GM10266 (cell line): ENCODE data around the gene NEURL3.

Source experiments
- DNase-seq: peaks from one replicate; pipeline ENCODE4 v3.0.0; 2012; ENCODE audit errors: extremely low spot score
- CTCF ChIP-seq: IDR thresholded peaks from 2 replicates; pipeline ENCODE4 v1.5.1; 2012; ENCODE audit warnings: mild to moderate bottlenecking, low read depth; ENCODE audit not compliant: control insufficient read depth, insufficient read depth; ENCODE audit errors: missing control alignments

Gene NEURL3

DNA sequence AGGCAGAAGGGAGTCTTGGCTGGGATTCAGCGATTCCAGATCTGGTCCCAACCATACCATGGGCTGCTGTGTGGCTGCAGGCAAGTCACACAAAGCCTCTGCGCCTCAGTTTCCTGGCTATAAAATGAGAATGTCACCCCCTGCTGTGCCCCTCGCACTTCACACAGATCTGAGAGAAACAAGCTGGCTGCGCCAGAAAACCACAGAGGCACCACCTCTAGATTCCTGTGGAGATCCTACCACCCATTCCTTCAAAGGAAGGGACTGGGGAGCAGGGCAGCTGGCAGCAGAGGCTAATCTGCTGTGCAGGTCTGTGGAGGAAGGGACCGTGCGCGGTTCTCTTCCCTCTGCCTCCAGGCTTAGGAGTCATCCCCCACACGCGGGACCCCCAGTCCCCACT lies 19.8 kb downstream of the NEURL3 start:
- no peak for TF ChIP-seq CTCF
- no peak for DNase-seq

- DNase-seq: no peak
- no peak for TF ChIP-seq CTCF
Measured at GRCh38 chr2:96484091-96484490, 21.1 kb downstream of the NEURL3 start.

GRCh38 chr2:96477458-96477857 lies 27.7 kb downstream of the NEURL3 start:
- no peak for DNase-seq
- TF ChIP-seq CTCF: no peak

DNA sequence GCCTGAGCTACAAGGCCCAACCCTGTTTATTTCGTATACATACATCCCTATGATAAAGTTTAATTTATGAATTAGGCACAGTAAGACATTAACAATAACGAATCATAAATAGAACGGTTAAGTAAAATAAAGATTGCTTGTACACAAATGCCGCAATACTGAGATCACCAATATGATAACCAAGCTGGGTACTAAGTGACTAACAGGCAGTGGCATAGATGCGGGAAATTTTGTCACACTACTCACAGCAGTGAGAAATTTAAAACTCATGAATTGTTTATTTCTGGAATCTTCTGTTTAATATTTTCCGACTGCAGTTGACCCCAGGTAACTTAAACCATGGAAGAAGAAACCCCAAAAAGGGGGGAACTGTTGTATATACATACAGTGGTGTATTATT lies 33.4 kb downstream of the NEURL3 start:
- TF ChIP-seq CTCF: no peak
- DNase-seq: no peak

DNA sequence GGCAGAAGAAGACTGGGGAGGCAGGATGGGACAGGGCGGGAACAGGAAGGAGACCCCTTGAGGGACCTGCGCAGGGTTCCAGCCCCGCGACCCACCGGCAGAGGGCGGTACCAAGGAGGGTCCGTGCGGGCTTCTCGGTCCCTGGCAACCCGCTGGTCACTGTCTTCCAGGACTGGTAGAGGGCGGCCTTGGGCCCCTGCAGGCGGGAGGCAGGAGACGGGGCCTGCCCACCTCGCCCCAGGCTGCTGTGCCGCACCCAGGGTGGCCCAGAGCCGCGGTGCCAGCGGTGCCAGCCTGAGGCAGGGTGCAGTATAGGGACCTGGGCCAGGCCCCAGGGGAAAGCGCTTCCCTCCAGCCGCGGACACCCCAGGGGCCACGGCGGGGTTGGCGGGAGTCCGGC lies 34.5 kb downstream of the NEURL3 start:
- TF ChIP-seq CTCF: peak; percentile 71
- DNase-seq: peak; percentile 77

- no peak for DNase-seq
- no peak for TF ChIP-seq CTCF
Measured at GRCh38 chr2:96470109-96470508, 35.0 kb downstream of the NEURL3 start.

DNA sequence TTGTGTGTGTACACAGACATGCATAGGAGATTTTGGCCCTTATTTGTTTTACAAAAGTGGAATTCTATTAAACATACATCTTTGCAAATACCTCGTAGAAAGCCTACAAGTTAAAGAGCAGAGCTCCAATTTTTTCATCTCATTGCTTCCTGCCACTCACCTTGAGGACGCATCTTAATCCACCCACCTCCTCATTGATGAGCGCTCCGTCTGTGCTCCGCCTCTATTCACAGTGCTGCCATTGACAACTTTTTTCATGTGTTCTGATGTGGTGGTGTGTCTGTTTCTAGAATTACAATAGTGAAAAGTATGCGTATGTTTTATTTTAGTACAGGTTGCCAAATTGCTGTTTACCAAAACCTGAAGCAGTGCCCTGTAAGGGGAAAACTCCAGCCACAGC lies 36.3 kb downstream of the NEURL3 start:
- TF ChIP-seq CTCF: no peak
- no peak for DNase-seq
